GM21529 (cell line): ENCODE data around the gene QRICH1.

ENCODE experiments used
- ATAC-seq: cut with Tn5 transposase; IDR thresholded peaks from one replicate; pipeline ENCODE4 v1.9.1; 2021; ENCODE audit not compliant: unreplicated experiment

QRICH1 gene

DNA sequence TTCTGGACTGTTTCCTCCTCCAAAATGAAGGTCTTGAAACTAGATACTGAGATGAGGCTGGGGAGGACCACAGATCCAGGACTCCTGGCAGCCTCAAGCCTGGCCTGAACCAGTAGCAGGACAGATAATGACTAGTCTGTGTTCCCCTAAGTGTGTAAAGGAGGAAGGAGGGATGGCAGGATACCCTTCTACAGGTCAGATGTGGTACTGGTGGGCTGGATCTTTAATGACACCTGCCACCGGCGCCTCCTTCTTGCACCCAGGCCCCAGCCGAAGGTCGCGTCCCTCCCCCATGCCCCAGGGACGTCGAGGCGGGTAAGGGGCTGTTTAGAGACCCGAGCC, 26.2 kb upstream of the QRICH1 start:
- no peak for ATAC-seq

DNA sequence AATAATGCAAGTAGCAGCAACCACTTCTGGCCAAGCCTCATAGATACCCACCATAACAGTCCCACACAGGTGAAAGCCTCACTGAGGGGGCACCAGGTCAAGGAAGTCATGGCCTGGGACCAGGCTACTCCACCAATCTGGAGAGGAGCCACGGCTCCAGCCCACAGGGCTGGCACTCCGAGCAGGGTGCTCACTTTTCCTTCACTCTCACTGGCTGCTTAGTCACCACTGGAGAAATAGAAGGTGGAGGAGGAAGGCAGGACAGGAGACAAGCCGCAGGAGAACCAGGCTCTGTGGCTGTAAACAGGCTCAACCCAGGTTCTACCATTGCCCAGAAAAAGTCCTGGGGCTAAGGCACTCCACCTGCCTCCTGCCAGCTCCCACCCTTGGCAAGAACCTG, 25.6 kb upstream of the QRICH1 start:
- no peak for ATAC-seq

GRCh38 chr3:49119036-49119435, 25.2 kb upstream of the QRICH1 start:
- ATAC-seq = no peak

- no peak for ATAC-seq
These were observed 18.4 kb upstream of the QRICH1 start for GRCh38 chr3:49112262-49112661.

- no peak for ATAC-seq
These were observed 17.5 kb upstream of the QRICH1 start for GRCh38 chr3:49111347-49111746.

GRCh38 chr3:49110780-49111179, 16.9 kb upstream of the QRICH1 start:
- ATAC-seq = no peak

DNA sequence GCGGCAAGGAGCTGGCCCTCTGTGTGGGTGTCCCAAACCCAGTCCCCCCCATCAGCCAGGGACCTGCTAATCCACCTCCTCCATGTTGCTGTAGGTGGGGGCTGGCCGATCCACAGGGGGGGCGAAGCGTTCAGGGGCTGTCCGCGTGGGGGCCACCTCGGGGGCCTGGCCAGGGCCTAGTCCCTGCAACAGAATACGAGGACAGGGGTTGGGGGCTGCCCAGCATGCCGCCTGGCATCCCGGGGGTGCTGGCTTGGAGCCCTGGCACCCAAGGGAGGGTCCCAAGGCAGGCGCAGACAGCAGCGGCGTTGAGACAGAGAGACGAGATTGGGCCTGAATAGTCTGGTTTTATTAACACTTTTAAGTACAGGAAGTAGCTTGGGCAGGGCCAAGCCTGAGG, 14.5 kb upstream of the QRICH1 start:
- no peak for ATAC-seq

DNA sequence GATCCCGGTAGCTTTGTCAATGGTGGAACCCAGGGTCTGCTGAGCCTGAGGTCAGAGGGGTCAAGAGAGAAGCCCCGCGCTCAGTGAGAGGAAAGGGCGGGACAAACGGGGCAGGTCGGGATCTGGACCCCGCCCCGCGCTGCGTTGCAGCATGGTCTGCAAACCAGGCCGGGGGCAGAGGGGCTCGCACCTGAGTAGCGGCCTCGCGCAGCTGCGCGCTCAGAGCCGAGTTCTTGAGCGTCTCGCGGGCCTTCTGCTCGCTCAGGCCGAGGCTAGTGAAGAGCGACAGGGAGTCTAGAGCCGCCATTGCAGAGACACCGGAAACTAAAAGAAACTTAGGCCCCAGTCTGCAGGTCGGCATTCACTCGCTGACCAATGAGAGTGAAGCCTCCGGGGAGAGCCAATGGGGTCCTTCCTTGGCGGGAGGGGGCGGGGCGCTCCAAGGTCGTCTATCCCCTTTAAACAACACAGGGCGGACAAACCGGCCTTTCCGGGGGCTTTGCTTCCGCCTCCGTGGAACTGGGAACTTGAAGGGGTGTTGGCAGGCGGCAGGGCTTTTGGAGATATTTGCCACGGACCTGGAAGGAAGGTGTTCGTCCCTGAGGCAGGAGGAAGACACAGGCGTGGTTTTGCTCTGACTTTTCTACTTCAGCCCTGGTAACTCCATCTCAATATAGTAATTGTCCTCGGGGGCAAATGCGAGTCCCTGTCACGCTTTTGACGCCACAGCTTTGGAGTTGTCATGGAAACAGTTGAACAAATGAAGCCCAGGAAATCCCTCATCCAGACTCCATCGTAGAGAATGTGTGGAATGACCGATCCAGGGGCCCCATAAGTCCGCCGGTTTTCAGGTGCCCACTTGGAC, 10.8 kb upstream of the QRICH1 start, which contains the start of gene QARS1:
QARS1 (minus strand) TSS at position 331 of the 865 bp plus-strand sequence; CDS start at position 307, 24 bp downstream.
- peak; percentile 85 for ATAC-seq

GRCh38 chr3:49104052-49104426, 10.2 kb upstream of the QRICH1 start:
- no peak for ATAC-seq

DNA sequence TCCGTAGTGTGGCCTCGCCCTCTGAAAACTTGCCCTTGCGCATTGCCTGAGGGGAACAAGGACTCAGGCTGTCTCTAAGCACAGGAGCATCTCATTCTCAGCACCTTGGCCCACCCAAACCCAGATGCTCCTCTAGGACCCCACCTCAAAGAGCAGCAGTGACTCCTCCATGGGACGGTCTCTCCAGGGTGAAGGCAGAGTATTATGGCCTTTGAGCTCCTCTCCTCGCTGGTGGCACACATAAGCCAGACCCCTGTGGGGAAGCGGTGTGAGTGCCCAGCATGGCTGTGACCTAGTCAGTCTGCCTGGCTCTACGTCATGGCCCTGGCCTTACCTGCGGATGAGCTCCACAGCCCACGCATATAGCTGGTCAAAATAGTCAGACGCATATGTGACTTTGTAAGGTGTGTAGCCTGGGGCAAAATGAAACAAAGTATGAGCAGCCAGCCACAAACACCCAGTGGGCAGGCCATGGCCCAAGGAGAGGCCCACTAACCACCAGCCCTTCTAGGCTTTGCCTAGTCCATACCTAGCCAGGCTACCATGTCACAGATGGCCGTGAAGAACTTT, 6.3 kb upstream of the QRICH1 start:
- no peak for ATAC-seq

GRCh38 chr3:49098910-49099630, 5.2 kb upstream of the QRICH1 start:
- no peak for ATAC-seq

DNA sequence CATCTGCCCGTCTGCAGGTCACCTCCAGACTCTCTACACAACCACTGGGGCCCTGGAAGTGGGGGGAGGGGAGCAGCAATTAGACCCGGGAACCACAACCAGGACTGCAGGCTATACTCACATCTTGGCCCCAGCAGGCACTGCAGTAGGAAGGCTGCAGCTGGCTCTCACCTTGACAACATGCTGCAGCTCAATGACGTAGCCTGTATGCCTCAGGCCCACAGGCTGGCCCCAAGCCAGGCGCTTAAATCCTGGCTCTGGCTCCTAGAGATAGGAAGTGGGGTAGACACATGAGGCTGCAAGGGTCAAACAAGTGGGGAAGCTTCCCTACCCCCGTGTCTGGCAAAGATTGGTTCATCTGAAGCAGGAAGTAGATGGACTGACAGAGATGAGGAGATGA, 4.6 kb upstream of the QRICH1 start:
- no peak for ATAC-seq

DNA sequence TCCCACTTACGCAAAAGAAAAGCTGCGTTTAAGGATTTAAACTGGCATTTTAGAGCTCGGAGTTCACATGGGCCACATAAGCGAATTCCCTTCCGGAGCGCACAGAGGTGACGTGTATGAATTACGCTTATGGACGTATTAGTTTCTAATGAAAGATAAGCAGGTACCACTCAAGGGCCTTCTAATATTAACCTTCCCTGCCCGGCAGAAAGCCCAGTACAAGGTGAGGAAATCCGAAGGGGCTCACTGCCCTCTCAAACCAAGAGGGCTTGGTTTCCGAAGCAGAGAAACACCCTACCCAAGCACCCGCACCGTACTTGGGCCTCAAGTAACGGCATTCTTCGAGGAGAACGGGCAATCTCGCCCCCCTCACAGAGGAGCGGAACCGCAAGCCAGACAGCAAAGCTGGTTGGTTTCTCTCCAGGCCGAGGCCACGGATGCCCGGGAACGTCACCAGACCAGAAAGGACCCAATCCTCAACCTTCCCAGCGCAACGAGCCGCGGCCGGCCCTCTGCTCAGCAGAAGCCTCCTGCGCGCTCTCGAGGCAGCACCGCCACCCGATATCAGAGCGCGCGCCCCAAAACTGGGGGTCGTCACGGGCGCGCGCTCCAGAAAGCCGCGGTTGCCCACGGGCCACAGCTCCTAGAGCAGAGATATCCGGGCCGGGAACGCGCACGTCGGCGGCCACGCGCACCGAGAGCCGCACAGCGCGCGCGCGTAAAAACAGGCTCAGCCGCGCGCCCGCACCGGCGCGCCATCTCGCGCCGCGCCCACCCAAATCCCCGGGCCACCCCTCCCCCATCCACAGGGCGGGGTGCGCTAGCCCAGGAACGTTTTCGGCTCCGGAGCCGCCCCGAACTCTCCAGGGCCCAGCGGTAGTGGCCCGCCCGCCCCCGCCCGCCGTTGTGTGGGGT, 676 bp downstream of the QRICH1 start:
- peak; percentile 34 for ATAC-seq

DNA sequence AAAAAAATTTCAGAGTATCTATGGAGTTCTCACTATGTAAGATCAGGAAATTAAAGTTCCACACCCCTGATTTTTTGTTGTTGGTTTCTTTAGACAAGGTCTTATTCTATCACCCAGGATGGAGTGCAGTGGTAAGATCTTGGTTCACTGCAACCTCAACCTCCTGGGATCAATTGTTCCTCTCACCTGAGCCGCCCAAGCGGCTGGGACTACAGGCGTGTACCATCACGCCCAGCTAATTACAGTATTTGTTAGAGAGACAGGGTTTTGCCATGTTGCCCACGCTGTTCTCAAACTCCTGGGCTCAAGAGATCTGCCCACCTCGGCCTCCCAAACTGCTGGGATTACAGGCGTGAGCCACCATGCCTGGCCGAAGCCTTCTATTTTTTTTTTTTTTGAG, 12.4 kb downstream of the QRICH1 start:
- ATAC-seq = no peak

DNA sequence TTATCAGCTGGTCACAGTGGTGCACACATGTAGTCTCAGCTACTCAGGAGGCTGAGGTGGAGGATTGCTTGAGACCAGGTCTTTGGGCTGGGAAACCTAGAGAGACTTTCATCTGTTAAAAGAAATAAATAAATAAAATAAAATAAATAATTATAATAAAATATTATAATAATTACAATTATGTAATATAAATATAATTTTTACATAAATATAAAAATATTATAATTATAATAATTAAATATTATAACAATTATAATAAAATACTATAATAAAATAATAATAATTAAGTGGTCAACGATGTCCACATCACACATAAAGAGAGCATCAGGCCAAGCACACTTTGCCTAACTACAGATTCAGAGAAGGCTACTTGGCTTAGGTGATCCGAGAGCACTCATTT, 14.6 kb downstream of the QRICH1 start:
- no peak for ATAC-seq

DNA sequence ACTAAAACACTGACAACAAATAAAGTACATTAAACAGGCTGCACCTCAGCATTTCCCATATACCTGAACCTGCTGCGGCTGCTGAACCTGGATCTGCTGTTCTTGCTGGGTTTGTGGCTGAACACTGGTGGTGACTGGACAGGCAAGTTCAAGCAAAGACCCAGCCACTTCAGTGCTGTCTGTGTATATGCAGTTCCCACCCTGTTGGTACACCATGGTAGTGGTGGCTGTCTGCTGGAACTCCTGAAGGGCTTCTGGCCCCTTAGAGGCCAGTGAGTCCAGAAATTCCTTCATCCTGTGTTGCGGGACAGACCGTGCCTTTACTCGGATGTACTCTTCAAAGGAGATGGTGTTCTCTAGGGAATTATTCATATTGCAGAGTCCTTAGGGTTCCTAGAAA, 17.2 kb downstream of the QRICH1 start:
- no peak for ATAC-seq

DNA sequence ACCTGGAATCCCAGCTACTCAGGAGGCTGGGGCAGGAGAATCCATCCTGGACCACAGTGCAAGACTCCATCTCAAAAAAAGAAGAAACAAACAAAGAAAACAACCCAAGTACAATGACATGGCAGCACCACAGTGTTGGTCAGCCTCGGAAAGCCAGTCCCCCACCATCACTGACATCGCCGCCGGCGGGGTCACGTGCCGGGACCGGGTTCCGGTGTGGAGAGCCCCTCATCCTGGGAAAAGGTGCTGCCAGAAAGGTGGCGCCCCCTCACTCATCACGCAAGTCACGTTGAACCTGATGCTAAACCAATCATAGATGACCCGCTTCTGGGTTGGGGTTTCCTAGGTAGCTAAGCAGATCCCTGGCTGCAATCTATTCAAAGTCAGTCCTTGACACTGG, 17.8 kb downstream of the QRICH1 start:
- no peak for ATAC-seq

DNA sequence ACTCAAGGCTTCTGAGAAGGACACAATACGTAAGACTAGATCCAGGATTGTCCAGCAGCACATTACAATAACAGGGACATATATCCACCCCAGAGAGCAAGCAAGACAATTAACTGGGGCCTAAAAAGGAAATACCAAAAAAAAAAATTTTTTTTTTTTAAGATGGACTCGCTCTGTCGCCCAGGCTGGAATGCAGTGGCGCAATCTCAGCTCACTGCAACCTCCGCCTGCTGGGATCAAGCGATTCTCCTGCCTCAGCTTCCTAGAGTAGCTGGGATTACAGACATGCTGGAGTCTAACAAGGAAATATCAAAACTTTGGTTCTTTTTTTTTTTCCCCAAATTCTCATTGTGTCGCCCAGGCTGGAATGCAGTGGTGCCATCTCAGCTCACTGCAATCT, 35.9 kb downstream of the QRICH1 start:
- ATAC-seq = no peak

- no peak for ATAC-seq
These were observed 36.6 kb downstream of the QRICH1 start for GRCh38 chr3:49057268-49057667.

- no peak for ATAC-seq
These were observed 39.5 kb downstream of the QRICH1 start for GRCh38 chr3:49054344-49054862.

- ATAC-seq = no peak
These were observed 40.3 kb downstream of the QRICH1 start for GRCh38 chr3:49053543-49053942.
